ENCODE data around the gene SUN5.
"Not testable (repeated sequence)": the region's sequence is repeated elsewhere in the genome, so short reads cannot be mapped to it uniquely, and the experiment has no call there.

The SUN5 gene

GRCh38 chr20:33004141-33004751, at the start of gene SUN5:
SUN5 (minus strand) TSS chr20:33004433; CDS start chr20:33004340, 93 bp downstream.
- DNase-seq = no peak
- in situ Hi-C loops (cut with HindIII; ENCODE audit: low pct_ligation_motif_present, low pct_unique_long_range_greater_than_20kb, low sequenced_read_pairs) = no loop called here

DNA sequence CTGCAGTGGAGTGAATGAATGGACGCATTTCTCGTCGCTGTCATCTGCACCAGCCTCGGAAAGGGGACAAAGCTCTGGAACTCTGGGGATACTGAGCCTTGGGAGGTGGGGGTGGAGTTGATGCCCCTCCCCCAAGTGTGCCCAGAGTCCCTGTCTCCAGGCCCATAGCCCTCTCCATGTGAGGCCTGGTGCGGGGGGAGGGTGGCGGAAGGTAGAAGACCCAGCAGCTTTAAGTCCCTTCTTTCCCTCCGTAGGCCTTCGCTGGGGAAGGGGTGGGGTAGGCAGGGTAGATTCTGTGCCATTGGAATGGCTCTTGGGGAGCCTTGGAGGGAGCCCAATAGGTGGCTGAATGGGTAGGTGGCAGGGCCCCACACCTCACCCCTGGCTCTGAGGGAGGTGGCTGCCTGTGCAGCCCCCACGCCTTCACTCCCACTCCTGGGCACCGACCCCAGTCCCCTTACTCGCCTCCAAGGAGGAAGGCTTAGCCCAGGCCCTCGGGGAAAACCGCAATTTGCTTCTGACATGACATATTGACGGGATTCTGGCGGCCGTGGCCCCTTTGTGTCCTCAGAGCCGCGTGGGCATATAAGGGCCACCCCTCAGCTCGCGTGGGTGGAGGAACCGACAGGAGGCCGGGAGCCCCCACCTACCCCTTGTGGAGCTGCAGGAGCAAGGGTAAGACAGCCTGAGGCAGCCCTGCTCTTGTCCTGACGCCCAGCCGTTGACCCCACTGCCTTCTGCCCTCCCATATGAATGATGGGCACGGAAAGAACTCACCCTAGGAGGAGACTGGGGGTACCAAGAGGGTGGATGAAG, 49.3 kb upstream of the SUN5 start, which contains the start of gene BPIFB3:
TSS of gene BPIFB3 (plus strand) at position 613 of the 816 bp plus-strand sequence. CDS start 1,533 bp downstream, outside the sequence.
- no peak for DNase-seq
- in situ Hi-C loops (cut with HindIII; ENCODE audit: low pct_ligation_motif_present, low pct_unique_long_range_greater_than_20kb, low sequenced_read_pairs) = no loop called here

GRCh38 chr20:33051333-33051732, 47.1 kb upstream of the SUN5 start:
- in situ Hi-C loops (cut with HindIII; ENCODE audit: low pct_ligation_motif_present, low pct_unique_long_range_greater_than_20kb, low sequenced_read_pairs) = no loop called here
- no peak for DNase-seq

GRCh38 chr20:33046412-33046811, 42.2 kb upstream of the SUN5 start:
- in situ Hi-C loops (cut with HindIII; ENCODE audit: low pct_ligation_motif_present, low pct_unique_long_range_greater_than_20kb, low sequenced_read_pairs) = no loop called here
- DNase-seq = no peak

DNA sequence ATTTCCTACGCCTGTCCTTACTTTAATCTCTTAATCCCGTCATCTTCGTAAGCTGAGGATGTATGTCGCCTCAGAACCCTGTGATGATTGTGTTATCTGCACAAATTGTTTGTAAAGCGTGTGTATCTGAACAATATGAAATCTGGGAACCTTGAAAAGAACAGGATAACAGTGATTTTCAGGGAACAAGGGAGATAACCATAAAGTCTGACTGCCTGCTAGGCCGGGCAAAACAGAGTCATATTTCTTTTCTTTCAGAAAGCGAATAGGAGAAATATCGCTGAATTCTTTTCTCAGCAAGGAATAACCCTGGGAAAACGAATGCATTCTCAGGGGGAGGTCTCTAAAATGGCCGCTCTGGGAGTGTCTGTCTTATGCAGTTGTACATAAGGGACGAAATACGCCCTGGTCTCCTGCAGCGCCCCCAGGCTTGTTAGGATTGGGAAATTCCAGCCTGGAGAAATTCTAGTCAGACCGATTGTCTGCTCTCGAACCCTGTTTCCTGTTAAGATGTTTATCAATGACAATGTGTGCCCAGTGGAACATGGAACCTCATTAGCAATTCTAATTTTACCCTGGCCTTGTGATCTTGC, 41.0 kb upstream of the SUN5 start:
- in situ Hi-C loops (cut with HindIII; ENCODE audit: low pct_ligation_motif_present, low pct_unique_long_range_greater_than_20kb, low sequenced_read_pairs); DNase-seq: not testable (repeated sequence)

- no peak for DNase-seq
- in situ Hi-C loops (cut with HindIII; ENCODE audit: low pct_ligation_motif_present, low pct_unique_long_range_greater_than_20kb, low sequenced_read_pairs) = no loop called here
Measured at GRCh38 chr20:33043731-33044181, 39.5 kb upstream of the SUN5 start.

- in situ Hi-C loops (cut with HindIII; ENCODE audit: low pct_ligation_motif_present, low pct_unique_long_range_greater_than_20kb, low sequenced_read_pairs) = no loop called here
Measured at GRCh38 chr20:33042983-33043730, 38.9 kb upstream of the SUN5 start.

GRCh38 chr20:33042430-33042829, 38.2 kb upstream of the SUN5 start:
- DNase-seq = no peak
- in situ Hi-C loops (cut with HindIII; ENCODE audit: low pct_ligation_motif_present, low pct_unique_long_range_greater_than_20kb, low sequenced_read_pairs) = no loop called here

More at GRCh38 chr20:33042983-33043730, 38.9 kb upstream of the SUN5 start:
- no peak for DNase-seq

- in situ Hi-C loops (cut with HindIII; ENCODE audit: low pct_ligation_motif_present, low pct_unique_long_range_greater_than_20kb, low sequenced_read_pairs) = no loop called here
- DNase-seq = no peak
Measured at GRCh38 chr20:33038243-33038642, 34.0 kb upstream of the SUN5 start.

GRCh38 chr20:33037456-33037855, 33.2 kb upstream of the SUN5 start:
- DNase-seq = no peak
- in situ Hi-C loops (cut with HindIII; ENCODE audit: low pct_ligation_motif_present, low pct_unique_long_range_greater_than_20kb, low sequenced_read_pairs) = no loop called here

DNA sequence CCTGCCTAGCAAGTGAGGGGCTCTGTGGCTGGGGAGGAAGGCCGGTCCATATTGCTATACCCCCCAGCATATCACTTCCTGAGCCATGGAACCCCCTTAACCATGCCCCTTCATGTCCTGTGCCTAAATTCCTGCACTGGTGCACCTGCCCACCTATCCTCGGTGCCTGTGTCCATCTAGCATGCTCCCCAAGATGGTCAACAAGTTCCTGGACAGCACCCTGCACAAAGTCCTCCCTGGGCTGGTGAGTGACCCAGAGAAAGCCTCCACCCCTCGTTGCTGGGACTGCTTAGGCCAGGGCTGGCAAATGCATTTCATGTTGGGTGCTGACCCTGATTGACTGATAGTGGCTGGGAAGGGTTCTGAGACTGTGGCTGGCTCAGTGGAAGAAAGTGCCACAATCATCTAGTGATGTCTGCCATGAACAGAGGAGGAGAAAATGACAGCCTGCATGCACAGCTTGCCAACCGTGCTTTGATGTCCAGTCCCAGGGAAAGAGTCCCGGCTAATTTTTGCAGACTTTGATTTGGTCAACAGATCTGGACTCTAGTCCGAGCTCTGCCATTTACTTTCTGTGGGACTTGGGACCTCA, 30.8 kb upstream of the SUN5 start:
- in situ Hi-C loops (cut with HindIII; ENCODE audit: low pct_ligation_motif_present, low pct_unique_long_range_greater_than_20kb, low sequenced_read_pairs) = no loop called here
- DNase-seq = no peak

DNA sequence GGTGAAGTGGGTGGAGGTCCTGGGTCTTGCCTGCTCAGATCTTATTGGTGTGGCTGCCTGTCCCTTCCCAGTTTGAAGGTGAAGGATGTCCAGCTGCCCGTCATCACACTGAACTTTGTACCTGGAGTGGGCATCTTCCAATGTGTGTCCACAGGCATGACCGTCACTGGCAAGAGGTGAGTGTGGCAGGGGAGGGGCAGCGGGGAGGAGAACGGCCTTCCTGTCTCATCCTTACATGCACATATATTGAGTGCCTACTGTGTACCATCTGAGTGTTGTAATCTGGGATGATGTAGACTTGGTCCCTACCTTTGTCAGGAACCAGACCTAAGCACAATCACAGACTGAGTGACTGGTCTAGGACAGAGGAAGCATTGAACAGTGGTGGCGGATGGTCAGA, 29.9 kb upstream of the SUN5 start:
- in situ Hi-C loops (cut with HindIII; ENCODE audit: low pct_ligation_motif_present, low pct_unique_long_range_greater_than_20kb, low sequenced_read_pairs) = no loop called here
- DNase-seq = no peak

DNA sequence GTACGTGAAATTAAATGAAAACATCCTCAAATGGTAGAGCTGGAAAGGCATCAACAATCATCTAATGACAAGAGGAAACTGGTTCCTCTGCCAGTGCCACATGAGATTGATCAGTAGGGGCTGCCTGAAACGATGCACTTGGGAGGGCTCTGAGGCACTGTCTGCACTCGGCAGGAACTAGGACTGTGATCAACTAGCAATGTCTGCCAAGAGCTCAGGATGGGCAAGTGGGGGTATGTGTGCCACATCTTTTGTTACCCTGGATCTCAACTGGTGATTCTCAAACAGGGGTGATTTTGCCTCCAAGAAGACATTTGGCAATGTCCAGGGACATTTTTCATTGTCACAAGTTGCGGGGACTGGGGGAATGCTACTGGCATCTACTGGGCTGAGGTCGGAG, 29.1 kb upstream of the SUN5 start:
- DNase-seq = no peak
- in situ Hi-C loops (cut with HindIII; ENCODE audit: low pct_ligation_motif_present, low pct_unique_long_range_greater_than_20kb, low sequenced_read_pairs) = no loop called here

DNA sequence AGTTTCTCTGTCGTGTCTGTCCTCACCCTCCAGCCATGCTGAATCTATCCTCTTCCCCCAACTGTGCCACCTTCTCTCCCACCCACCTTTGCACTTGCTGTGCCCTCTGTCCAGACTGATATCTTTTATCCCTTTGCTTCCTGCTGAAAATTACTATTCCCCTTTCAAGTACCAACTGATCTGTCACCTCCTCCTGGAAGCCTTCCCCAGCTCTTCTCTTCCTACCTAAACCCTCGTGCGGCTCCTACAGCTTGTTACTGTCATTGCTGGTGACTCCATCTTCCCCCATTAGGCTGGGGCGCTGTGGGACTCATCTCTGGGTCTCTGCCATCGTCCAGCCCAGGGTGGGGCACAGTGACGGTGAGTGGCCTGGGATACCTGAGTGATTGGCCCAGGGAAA, 28.3 kb upstream of the SUN5 start:
- in situ Hi-C loops (cut with HindIII; ENCODE audit: low pct_ligation_motif_present, low pct_unique_long_range_greater_than_20kb, low sequenced_read_pairs) = no loop called here
- DNase-seq = no peak

- in situ Hi-C loops (cut with HindIII; ENCODE audit: low pct_ligation_motif_present, low pct_unique_long_range_greater_than_20kb, low sequenced_read_pairs) = no loop called here
- no peak for DNase-seq
Measured at GRCh38 chr20:33031531-33031930, 27.3 kb upstream of the SUN5 start, which contains the start of gene BPIFB6. BPIFB6 (plus strand) TSS chr20:33031648; CDS start chr20:33031648, 0 bp downstream.

- in situ Hi-C loops (cut with HindIII; ENCODE audit: low pct_ligation_motif_present, low pct_unique_long_range_greater_than_20kb, low sequenced_read_pairs) = no loop called here
- no peak for DNase-seq
Measured at GRCh38 chr20:33030569-33030968, 26.3 kb upstream of the SUN5 start.

- in situ Hi-C loops (cut with HindIII; ENCODE audit: low pct_ligation_motif_present, low pct_unique_long_range_greater_than_20kb, low sequenced_read_pairs) = no loop called here
Measured at GRCh38 chr20:33030076-33030475, 25.8 kb upstream of the SUN5 start.

GRCh38 chr20:33028875-33029274, 24.6 kb upstream of the SUN5 start:
- in situ Hi-C loops (cut with HindIII; ENCODE audit: low pct_ligation_motif_present, low pct_unique_long_range_greater_than_20kb, low sequenced_read_pairs) = no loop called here
- DNase-seq = no peak

More at GRCh38 chr20:33030076-33030475, 25.8 kb upstream of the SUN5 start:
- no peak for DNase-seq

Measured in ACHN (cell line).